ENCODE results near the gene SAMD4B. TPM values are rescaled to one million over a fixed set of nuclear protein-coding genes. Genes with fewer than 3 reads are reported as not detected.

The SAMD4B gene
- total and polyA plus RNA-seq, 10 of the 15 experiments (the other 5 are each of a cell fraction or from before 2014, with no cell fraction given) = 2.4 to 43.3 (median 23.9) TPM

DNA sequence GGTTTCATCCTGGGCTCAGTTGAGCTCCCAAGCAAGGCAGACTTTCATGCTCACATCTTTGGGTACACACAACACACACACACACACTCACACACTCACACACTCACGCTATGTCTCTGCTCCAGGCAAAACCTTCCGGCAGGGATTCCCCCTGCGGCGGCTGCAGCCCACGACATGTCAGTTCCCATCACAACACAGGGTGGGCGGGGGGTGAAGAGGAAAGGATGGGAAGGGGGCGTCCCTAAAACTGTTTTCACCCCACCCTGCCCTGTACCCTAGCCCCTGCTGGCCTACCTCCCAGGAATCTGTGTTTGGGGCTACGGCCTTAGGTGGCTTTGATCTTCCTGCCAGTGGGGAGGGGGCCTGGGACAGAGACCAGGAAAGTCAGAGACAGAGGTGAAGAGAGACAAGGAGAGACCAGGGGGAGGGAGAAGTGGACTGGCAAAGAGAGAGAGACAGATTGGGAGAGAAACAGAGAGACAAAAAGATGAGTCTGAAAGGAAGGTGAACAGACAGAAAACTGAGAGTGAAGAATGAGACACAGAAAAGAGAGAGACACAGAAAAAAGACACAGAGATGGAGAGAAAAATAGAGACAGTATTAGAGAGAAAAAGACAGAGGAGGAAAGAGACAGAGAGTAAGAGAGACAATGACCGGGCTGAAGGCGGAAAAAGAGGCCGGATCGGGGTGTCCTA lies 25.4 kb upstream of the SAMD4B start (continued):
- no peak for TF ChIP-seq NR2C2 (IDR thresholded peaks at IDR 0.05; ENCODE audit: borderline replicate concordance, control insufficient read depth, insufficient read length, low read depth)
- no peak for TF ChIP-seq PBX3 (IDR thresholded peaks at IDR 0.05; ENCODE audit: insufficient replicate concordance, low read depth, low read length)
- no peak for TF ChIP-seq NR2F1 (conservative IDR thresholded peaks at IDR 0.05)
- no peak for TF ChIP-seq SP1 (IDR thresholded peaks at IDR 0.05; ENCODE audit: low read depth, low read length)
- no peak for TF ChIP-seq POLR2A (IDR thresholded peaks at IDR 0.05; ENCODE audit: low read depth, low read length)
- TF ChIP-seq TCF12 (IDR thresholded peaks at IDR 0.05; ENCODE audit: low read depth, low read length) = no peak
- TF ChIP-seq, protein P1, sequence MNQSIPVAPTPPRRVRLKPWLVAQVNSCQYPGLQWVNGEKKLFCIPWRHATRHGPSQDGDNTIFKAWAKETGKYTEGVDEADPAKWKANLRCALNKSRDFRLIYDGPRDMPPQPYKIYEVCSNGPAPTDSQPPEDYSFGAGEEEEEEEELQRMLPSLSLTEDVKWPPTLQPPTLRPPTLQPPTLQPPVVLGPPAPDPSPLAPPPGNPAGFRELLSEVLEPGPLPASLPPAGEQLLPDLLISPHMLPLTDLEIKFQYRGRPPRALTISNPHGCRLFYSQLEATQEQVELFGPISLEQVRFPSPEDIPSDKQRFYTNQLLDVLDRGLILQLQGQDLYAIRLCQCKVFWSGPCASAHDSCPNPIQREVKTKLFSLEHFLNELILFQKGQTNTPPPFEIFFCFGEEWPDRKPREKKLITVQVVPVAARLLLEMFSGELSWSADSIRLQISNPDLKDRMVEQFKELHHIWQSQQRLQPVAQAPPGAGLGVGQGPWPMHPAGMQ (IDR thresholded peaks at IDR 0.05; ENCODE audit: borderline replicate concordance) = no peak
- no peak for TF ChIP-seq CREB1 (IDR thresholded peaks at IDR 0.05; ENCODE audit: low read depth)
- no peak for TF ChIP-seq MXI1 (IDR thresholded peaks at IDR 0.05; ENCODE audit: low read depth, low read length)
- TF ChIP-seq ZNF217 (IDR thresholded peaks at IDR 0.05) = no peak

- Histone ChIP-seq H3K27ac (ENCODE audit: control insufficient read depth, insufficient read depth) (no peak overlapping the region), H3K4me3 (no peak overlapping the region), H3K36me3 (ENCODE audit: control insufficient read depth in 2 of 2, insufficient read depth in 2 of 2, low read length in 1 of 2) (no peaks in the 10 kb centered on the region; a peak in 1 of 4 replicates), H3K4me1 (ENCODE audit: control insufficient read depth, insufficient read depth, low read length) (no peaks in the 10 kb centered on the region), H3K79me2 (ENCODE audit: control insufficient read depth, insufficient read depth, low read length) (no peaks in the 10 kb centered on the region), H2AFZ (ENCODE audit: control insufficient read depth, low read depth, low read length) (no peak overlapping the region), H4K20me1 (ENCODE audit: control insufficient read depth, insufficient read depth) (no peaks in the 10 kb centered on the region), H3K27me3 (replicated peaks in 1 of 2; ENCODE audit: control insufficient read depth in 2 of 2, insufficient read depth in 2 of 2, low read length in 1 of 2) (no peaks in the 10 kb centered on the region; a peak in 1 of 4 replicates), H3K9me3 (replicated peaks; ENCODE audit: control insufficient read depth, insufficient read depth, low read length) (no peaks in the 10 kb centered on the region), H3K4me2 (ENCODE audit: control insufficient read depth, insufficient read depth) (no peak overlapping the region), H3K9ac (ENCODE audit: control insufficient read depth, insufficient read depth, low read length) (no peak overlapping the region)
- FAIRE-seq (no peak), ATAC-seq (no peak), DNase-seq (ENCODE audit: low read depth, low spot score) (no peak)
- 47% methylated on average over 4 of the region's 4 CpGs for WGBS (ENCODE audit: insufficient coverage, insufficient replicate concordance, low lambda C conversion rate, missing lambda C conversion rate)
- BruUV-seq (replicated peaks) = no TSS peak
- ChIA-PET RAD21 (ENCODE audit: unreplicated experiment) (no interaction called here), SMC1A (ENCODE audit: uncharacterized antibody, unreplicated experiment) (no interaction called here), POLR2A (no interaction called here), CTCF (no interaction called here)
- intact Hi-C loops (cut with micrococcal nuclease; ENCODE audit: unreplicated experiment) = no loop called here
- in situ Hi-C loops (cut with MboI) = no loop called here
- peak; percentile 15; the same call in 1 of the 2 replicates for TF ChIP-seq SPI1 (IDR thresholded peaks at IDR 0.05; ENCODE audit: borderline replicate concordance, insufficient read depth, low read depth, low read length)
- no peak for TF ChIP-seq NFIC (IDR thresholded peaks at IDR 0.05; ENCODE audit: low read depth, low read length)
These were observed 24.7 kb upstream of the SAMD4B start for GRCh38 chr19:39317476-39317875.
